Limb (tissue), 2 donors: ENCODE data around the gene ATP23.
A peak's percentile ranks its signal among the peaks of the same experiment; 100 is the strongest.

Experiments used
- DNase-seq, 2 donors: peaks; one replicate each; pipeline ENCODE4 v3.0.0-alpha.2; 2016; ENCODE audit errors: extremely low spot score in 2 of 2

ATP23 gene

GRCh38 chr12:57983146-57983857 is 41.9 kb downstream of the ATP23 start:
- peak; percentile 74 to 78 for DNase-seq

GRCh38 chr12:57983858-57984505 is 42.6 kb downstream of the ATP23 start:
- DNase-seq: no peak

GRCh38 chr12:57984629-57985151 is 43.3 kb downstream of the ATP23 start:
- no peak for DNase-seq

- DNase-seq: no peak
Measured at GRCh38 chr12:57985685-57986084, 44.3 kb downstream of the ATP23 start.

- no peak for DNase-seq
Measured at GRCh38 chr12:57989838-57990237, 48.5 kb downstream of the ATP23 start.

GRCh38 chr12:57990241-57990883 is 49.0 kb downstream of the ATP23 start:
- no peak for DNase-seq

- DNase-seq: no peak
Measured at GRCh38 chr12:57992001-57992400, 50.6 kb downstream of the ATP23 start.

GRCh38 chr12:57993030-57993429 is 51.7 kb downstream of the ATP23 start:
- no peak for DNase-seq

- no peak for DNase-seq
Measured at GRCh38 chr12:57993834-57994233, 52.5 kb downstream of the ATP23 start.

GRCh38 chr12:57996520-57996919 is 55.2 kb downstream of the ATP23 start:
- no peak for DNase-seq

GRCh38 chr12:57998251-57998650 is 56.9 kb downstream of the ATP23 start:
- no peak for DNase-seq

- no peak for DNase-seq
Measured at GRCh38 chr12:58000499-58000898, 59.1 kb downstream of the ATP23 start.

GRCh38 chr12:58007875-58008274 is 66.5 kb downstream of the ATP23 start:
- DNase-seq: no peak

GRCh38 chr12:58008634-58009033 is 67.3 kb downstream of the ATP23 start:
- DNase-seq: no peak
